HepG2 (cell line): Measurements from ENCODE around the gene HES7. TPM values are rescaled to one million over a fixed set of nuclear protein-coding genes. Genes with fewer than 3 reads are reported as not detected.

Experiments
- ATAD3A ChIP-seq: sonication (generic); formaldehyde crosslinking; IDR thresholded peaks from 2 replicates; pipeline ENCODE4 v1.4.0; 2020; ENCODE audit warnings: missing genetic modification reagents
- CBFB ChIP-seq: sonication (generic); formaldehyde crosslinking; IDR thresholded peaks from 2 replicates; pipeline ENCODE4 v1.4.0; 2020; ENCODE audit warnings: missing genetic modification reagents
- MXD1 ChIP-seq: sonication (generic); formaldehyde crosslinking; IDR thresholded peaks from 2 replicates; pipeline ENCODE4 v1.4.0; 2020; ENCODE audit warnings: mild to moderate bottlenecking, missing genetic modification reagents
- MZF1 ChIP-seq: sonication (generic); formaldehyde crosslinking; IDR thresholded peaks from 2 replicates; pipeline ENCODE4 v1.8.1; 2023; ENCODE audit warnings: mild to moderate bottlenecking, missing genetic modification reagents, borderline replicate concordance
- PBX3 ChIP-seq: sonication (generic); formaldehyde crosslinking; IDR thresholded peaks from 2 replicates; pipeline ENCODE4 v1.8.1; 2023; ENCODE audit warnings: missing genetic modification reagents, inconsistent platforms, borderline replicate concordance
- ZFP36 ChIP-seq: fragments of 150-350 bp; IDR thresholded peaks from 2 replicates; pipeline ENCODE4 v1.6.1; 2018; ENCODE audit warnings: borderline replicate concordance, low read length, low read depth; ENCODE audit not compliant: partially characterized antibody
- ZNF24 ChIP-seq: fragments of 450-650 bp; IDR thresholded peaks from 2 replicates; pipeline ENCODE4 v1.6.1; 2017; ENCODE audit warnings: antibody characterized with exemption, mild to moderate bottlenecking
- ZNF256 ChIP-seq: sonication (generic); formaldehyde crosslinking; conservative IDR thresholded peaks from 2 replicates; pipeline ENCODE4 v1.4.0; 2020; ENCODE audit warnings: missing genetic modification reagents
- ZNF792 ChIP-seq: IDR thresholded peaks from 2 replicates; pipeline ENCODE4 v1.6.1; 2016
- polyA plus RNA-seq, 8 experiments: library from polyadenylated mRNA; depleted of rRNA in 3 of 8; stranded (reverse) in 7 of 8; unstranded in 1 of 8; fragments of >200 nt; fragmentation: Illumina TruSeq in 4 of 8; extraction: Trizol in 4 of 8; gene quantifications; 2 replicates each; pipeline versions ENCODE4 v1.2.1 to v1.2.3, GENCODE V29; 2011 to 2016; ENCODE audit warnings: low read depth in 4 of 8, missing spikeins in 1 of 8, mixed read lengths in 1 of 8; ENCODE audit not compliant: insufficient read depth in 1 of 8
- total RNA-seq, 5 experiments: library from RNA; depleted of rRNA; stranded (reverse); fragments of >200 nt; fragmentation: Illumina TruSeq; extraction: Trizol; gene quantifications; 2 replicates each; pipeline ENCODE4 v1.2.3, GENCODE V29; 2016; ENCODE audit warnings: low read depth in 1 of 5
- TF ChIP-seq, protein P1 (sequence below): sonication (generic); formaldehyde crosslinking; IDR thresholded peaks from 2 replicates; pipeline ENCODE4 v1.5.0; 2020; ENCODE audit warnings: mild to moderate bottlenecking, missing genetic modification reagents, borderline replicate concordance
- TF ChIP-seq, protein P2 (sequence below): sonication (generic); formaldehyde crosslinking; IDR thresholded peaks from 2 replicates; pipeline ENCODE4 v1.4.0; 2020; ENCODE audit warnings: missing genetic modification reagents, borderline replicate concordance
- TF ChIP-seq, protein P3 (sequence below): sonication (generic); formaldehyde crosslinking; IDR thresholded peaks from 2 replicates; pipeline ENCODE4 v1.5.1; 2020; ENCODE audit warnings: mild to moderate bottlenecking, missing genetic modification reagents

HES7 gene
- total and polyA plus RNA-seq, 2 of the 13 experiments (the other 11 are each of a cell fraction or from before 2014, with no cell fraction given) = not detected

DNA sequence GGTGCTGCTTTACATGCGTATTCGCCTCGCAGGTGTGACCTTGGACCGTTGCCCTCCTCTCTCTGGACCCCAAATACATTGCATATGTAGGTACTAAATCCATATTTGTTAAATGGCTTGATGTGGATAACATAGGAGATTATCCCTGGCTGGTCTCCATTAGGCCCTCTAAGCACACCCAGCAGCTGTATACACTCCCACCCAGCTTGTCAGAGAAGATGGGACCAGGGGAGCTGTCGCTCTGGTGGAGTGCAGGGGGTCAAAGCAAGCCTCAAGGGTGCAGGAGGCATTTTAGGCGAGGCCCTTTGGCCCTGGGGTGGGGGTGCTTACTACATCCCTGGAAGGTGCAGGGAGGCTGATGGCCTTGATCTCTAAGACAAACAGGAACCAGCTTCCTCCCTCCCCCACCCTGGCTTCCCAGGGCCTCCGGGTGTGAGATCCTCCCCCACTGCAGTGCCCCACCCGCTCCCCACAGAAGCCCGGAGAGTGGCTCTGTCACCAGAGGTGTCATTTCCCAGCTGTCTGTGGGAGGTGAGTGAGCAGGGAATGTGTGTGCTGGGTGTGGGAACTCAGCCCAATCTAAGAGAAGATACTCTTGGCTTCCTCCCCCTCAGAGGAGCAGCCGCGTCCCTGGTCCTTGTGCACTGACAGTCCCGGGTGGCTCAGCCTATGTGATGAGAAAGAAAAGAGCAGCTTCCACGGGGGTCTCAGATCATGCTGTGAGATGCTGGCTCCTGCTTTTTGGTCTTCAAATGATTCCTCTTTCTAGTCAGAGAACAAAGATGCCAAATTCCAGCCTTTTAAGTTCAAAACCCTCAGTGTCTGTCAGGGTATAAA is 40.3 kb upstream of the HES7 start (continued):
- TF ChIP-seq, protein P1, sequence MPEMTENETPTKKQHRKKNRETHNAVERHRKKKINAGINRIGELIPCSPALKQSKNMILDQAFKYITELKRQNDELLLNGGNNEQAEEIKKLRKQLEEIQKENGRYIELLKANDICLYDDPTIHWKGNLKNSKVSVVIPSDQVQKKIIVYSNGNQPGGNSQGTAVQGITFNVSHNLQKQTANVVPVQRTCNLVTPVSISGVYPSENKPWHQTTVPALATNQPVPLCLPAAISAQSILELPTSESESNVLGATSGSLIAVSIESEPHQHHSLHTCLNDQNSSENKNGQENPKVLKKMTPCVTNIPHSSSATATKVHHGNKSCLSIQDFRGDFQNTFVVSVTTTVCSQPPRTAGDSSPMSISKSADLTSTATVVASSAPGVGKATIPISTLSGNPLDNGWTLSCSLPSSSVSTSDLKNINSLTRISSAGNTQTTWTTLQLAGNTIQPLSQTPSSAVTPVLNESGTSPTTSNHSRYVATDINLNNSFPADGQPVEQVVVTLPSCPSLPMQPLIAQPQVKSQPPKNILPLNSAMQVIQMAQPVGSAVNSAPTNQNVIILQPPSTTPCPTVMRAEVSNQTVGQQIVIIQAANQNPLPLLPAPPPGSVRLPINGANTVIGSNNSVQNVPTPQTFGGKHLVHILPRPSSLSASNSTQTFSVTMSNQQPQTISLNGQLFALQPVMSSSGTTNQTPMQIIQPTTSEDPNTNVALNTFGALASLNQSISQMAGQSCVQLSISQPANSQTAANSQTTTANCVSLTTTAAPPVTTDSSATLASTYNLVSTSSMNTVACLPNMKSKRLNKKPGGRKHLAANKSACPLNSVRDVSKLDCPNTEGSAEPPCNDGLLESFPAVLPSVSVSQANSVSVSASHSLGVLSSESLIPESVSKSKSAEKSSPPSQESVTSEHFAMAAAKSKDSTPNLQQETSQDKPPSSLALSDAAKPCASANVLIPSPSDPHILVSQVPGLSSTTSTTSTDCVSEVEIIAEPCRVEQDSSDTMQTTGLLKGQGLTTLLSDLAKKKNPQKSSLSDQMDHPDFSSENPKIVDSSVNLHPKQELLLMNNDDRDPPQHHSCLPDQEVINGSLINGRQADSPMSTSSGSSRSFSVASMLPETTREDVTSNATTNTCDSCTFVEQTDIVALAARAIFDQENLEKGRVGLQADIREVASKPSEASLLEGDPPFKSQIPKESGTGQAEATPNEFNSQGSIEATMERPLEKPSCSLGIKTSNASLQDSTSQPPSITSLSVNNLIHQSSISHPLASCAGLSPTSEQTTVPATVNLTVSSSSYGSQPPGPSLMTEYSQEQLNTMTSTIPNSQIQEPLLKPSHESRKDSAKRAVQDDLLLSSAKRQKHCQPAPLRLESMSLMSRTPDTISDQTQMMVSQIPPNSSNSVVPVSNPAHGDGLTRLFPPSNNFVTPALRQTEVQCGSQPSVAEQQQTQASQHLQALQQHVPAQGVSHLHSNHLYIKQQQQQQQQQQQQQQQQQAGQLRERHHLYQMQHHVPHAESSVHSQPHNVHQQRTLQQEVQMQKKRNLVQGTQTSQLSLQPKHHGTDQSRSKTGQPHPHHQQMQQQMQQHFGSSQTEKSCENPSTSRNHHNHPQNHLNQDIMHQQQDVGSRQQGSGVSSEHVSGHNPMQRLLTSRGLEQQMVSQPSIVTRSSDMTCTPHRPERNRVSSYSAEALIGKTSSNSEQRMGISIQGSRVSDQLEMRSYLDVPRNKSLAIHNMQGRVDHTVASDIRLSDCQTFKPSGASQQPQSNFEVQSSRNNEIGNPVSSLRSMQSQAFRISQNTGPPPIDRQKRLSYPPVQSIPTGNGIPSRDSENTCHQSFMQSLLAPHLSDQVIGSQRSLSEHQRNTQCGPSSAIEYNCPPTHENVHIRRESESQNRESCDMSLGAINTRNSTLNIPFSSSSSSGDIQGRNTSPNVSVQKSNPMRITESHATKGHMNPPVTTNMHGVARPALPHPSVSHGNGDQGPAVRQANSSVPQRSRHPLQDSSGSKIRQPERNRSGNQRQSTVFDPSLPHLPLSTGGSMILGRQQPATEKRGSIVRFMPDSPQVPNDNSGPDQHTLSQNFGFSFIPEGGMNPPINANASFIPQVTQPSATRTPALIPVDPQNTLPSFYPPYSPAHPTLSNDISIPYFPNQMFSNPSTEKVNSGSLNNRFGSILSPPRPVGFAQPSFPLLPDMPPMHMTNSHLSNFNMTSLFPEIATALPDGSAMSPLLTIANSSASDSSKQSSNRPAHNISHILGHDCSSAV = no peak
- TF ChIP-seq ZNF24 (no peak), MZF1 (CRISPR knock-in tag) (no peak), PBX3 (no peak), ZNF256 (no peak), ZNF792 (no peak), ATAD3A (CRISPR knock-in tag) (no peak), MXD1 (CRISPR knock-in tag) (no peak), ZFP36 (no peak), CBFB (no peak)
- TF ChIP-seq, protein P2, sequence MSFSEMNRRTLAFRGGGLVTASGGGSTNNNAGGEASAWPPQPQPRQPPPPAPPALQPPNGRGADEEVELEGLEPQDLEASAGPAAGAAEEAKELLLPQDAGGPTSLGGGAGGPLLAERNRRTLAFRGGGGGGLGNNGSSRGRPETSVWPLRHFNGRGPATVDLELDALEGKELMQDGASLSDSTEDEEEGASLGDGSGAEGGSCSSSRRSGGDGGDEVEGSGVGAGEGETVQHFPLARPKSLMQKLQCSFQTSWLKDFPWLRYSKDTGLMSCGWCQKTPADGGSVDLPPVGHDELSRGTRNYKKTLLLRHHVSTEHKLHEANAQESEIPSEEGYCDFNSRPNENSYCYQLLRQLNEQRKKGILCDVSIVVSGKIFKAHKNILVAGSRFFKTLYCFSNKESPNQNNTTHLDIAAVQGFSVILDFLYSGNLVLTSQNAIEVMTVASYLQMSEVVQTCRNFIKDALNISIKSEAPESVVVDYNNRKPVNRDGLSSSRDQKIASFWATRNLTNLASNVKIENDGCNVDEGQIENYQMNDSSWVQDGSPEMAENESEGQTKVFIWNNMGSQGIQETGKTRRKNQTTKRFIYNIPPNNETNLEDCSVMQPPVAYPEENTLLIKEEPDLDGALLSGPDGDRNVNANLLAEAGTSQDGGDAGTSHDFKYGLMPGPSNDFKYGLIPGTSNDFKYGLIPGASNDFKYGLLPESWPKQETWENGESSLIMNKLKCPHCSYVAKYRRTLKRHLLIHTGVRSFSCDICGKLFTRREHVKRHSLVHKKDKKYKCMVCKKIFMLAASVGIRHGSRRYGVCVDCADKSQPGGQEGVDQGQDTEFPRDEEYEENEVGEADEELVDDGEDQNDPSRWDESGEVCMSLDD (CRISPR knock-in tag) = no peak
- TF ChIP-seq, protein P3, sequence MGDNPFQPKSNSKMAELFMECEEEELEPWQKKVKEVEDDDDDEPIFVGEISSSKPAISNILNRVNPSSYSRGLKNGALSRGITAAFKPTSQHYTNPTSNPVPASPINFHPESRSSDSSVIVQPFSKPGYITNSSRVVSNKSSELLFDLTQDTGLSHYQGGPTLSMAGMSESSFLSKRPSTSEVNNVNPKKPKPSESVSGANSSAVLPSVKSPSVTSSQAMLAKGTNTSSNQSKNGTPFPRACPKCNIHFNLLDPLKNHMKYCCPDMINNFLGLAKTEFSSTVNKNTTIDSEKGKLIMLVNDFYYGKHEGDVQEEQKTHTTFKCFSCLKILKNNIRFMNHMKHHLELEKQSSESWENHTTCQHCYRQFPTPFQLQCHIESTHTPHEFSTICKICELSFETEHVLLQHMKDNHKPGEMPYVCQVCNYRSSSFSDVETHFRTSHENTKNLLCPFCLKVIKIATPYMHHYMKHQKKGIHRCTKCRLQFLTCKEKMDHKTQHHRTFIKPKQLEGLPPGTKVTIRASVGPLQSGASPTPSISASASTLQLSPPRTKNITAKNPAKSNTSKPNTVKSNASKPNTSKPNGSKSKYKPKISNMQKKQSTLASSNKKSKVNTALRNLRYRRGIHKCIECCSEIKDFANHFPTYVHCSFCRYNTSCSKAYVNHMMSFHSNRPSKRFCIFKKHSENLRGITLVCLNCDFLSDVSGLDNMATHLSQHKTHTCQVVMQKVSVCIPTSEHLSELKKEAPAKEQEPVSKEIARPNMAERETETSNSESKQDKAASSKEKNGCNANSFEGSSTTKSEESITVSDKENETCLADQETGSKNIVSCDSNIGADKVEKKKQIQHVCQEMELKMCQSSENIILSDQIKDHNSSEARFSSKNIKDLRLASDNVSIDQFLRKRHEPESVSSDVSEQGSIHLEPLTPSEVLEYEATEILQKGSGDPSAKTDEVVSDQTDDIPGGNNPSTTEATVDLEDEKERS (CRISPR knock-in tag) = no peak
